Testis (tissue), 3 donors: ENCODE results near the gene PPTC7. TPM values are rescaled to one million over a fixed set of nuclear protein-coding genes. Genes with fewer than 3 reads are reported as not detected.
"Not testable (repeated sequence)": the region's sequence is repeated elsewhere in the genome, so short reads cannot be mapped to it uniquely, and the experiment has no call there.

Source experiments
- DNase-seq: peaks from one replicate; pipeline ENCODE4 v3.0.0-alpha.2; 2019
- H3K27ac ChIP-seq, 2 donors: fragments of 200-600 bp; sonication (generic); one replicate each; pipeline ENCODE4 v1.5.1; 2019
- H3K27me3 ChIP-seq: fragments of 200-600 bp; sonication (generic); one replicate; pipeline ENCODE4 v1.5.1; 2019
- H3K36me3 ChIP-seq: fragments of 200-600 bp; sonication (generic); one replicate; pipeline ENCODE4 v1.5.1; 2017; ENCODE audit warnings: low read depth; ENCODE audit errors: missing control alignments
- H3K4me1 ChIP-seq: fragments of 200-600 bp; sonication (generic); one replicate; pipeline ENCODE4 v1.5.1; 2019
- H3K4me3 ChIP-seq, 2 donors: fragments of 200-600 bp; sonication (generic); one replicate each; pipeline ENCODE4 v1.5.1; 2017 to 2019
- H3K9me3 ChIP-seq: fragments of 200-600 bp; sonication (generic); one replicate; pipeline ENCODE4 v1.5.1; 2017
- POLR2A ChIP-seq: fragments of 450-650 bp; IDR thresholded peaks from one replicate; pipeline ENCODE4 v1.6.1; 2017; ENCODE audit warnings: antibody characterized with exemption, mild to moderate bottlenecking, moderate library complexity
- WGBS, 2 donors: methylation state at CpG; one replicate each; pipeline ENCODE4 v1.1.5; 2018; 5-methylcytosine and 5-hydroxymethylcytosine counted together
- intact Hi-C: fragments of 100-400 bp; cut with DNase I; formaldehyde crosslinking; loops from one replicate; pipeline ENCODE4 v1.15.1; 2023; ENCODE audit warnings: low total_unique reads
- polyA plus RNA-seq: library from polyadenylated mRNA; stranded (reverse); fragments of 350-450 nt; fragmentation: Illumina TruSeq; extraction: RNeasy Lipid Tissue Mini Kit (QIAGEN cat#74804); gene quantifications from one replicate; pipeline ENCODE4 v1.2.3, GENCODE V29; 2014; ENCODE audit warnings: low read depth, low replicate concordance; ENCODE audit not compliant: insufficient read depth
- total RNA-seq, 2 donors: library from RNA; depleted of rRNA; stranded (reverse); fragments of >200 nt; gene quantifications; one replicate each; pipeline ENCODE4 v1.2.3, GENCODE V29; 2016
- TF ChIP-seq, protein P1 (sequence below), 3 experiments: fragments of 450-650 bp in 2 of 3; fragments of 200-600 bp in 1 of 3; sonication (generic) in 1 of 3; IDR thresholded peaks; one replicate each; pipeline ENCODE4 v1.5.1; 2016 to 2019; ENCODE audit warnings: antibody characterized with exemption in 3 of 3, mild to moderate bottlenecking in 2 of 3, moderate library complexity in 1 of 3

The PPTC7 gene
- total and polyA plus RNA-seq, 3 donors from 2014 or later: 23.7 to 30.8 (median 29.0) TPM

DNA sequence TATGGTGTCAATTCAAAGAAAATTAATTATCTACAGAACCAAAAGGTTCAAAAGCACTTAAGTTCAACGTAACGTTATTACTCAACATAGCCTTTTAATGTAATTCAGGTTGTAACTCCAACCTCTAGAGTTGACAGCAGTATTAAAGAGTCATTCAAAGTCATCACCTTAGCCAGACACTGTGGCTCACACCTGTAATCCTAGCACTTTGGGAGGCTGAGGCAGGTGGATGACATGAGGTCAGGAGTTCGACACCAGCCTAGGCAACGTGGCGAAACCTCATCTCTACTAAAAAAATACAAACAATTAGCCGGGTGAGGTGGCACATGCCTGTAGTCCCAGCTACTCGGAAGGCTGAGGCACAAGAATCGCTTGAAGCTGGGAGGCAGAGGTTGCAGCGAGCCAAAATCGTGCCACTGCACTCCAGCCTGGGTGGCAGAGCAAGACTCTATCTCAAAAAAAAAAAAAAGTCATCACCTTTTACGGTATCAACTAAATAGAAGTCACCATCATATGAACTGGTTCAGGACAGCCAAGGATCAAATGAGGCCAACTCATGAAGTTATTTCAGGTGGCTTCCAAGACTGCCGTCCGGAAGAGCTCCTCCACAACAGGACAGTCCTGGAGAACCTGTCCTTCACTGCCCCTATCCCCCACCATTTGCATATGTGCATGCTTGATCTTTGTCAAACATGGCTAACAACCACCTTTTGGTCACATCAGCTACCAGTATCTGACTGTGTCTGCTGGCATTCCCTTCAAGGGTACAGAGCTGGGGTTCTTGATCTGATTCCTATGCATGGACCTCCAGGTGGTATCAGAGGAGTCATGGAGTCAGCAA, 4.2 kb downstream of the PPTC7 start:
- whole genome bisulfite sequencing, 2 donors: 87 to 88% methylated on average over 13 of the region's 13 CpGs
- H3K4me3 ChIP-seq: no peak overlapping the region

DNA sequence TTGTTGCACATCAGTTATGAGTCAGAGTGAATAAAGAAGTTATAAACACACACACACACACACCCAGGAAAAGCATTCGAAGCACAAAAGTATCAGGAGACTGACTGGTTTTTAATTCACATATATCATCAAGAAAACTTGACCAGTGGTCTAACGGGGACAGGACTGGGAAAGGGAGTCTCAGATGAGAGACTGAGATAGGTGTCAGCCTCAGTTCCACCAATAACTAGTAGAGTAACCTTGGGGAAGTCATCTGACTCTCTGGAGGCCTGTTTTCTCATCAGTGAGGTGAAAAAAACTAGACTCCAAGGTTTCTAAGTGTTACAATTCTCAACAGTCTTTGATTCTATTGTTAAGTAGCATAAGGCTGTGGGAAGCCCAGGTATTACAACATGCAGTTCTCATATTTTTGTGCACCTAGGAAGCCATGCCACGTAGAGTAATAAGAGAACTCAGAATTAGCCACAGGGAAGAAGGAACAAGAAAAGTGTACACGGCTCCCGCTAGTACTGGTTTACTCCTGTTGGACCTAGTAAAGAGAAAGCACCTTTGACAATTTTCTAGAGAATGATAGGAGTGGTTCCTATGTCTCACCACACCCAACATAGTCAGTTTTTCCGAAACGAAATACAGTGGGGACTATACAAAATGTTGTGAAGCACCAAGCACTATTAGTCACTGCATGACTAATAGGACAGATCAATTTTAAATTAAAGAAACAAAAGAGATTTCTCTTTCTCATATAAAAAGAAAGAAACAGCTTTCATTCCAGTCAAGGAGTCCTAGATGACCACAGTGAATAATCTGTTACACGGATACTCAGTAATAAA, 5.0 kb downstream of the PPTC7 start:
- H3K9me3 ChIP-seq: no peaks in the 10 kb centered on the region
- DNase-seq: no peak
- H3K27me3 ChIP-seq: no peaks in the 10 kb centered on the region
- H3K4me3 ChIP-seq: no peak overlapping the region
- intact Hi-C loops: no loop called here
- WGBS, 2 donors: 61 to 63% methylated on average over 8 of the region's 8 CpGs
- H3K4me1 ChIP-seq: peaks cover 37% of the 10 kb centered on the region
- H3K36me3 ChIP-seq: no peaks in the 10 kb centered on the region
- H3K27ac ChIP-seq: peak overlapping the region in 1 of 2 donors; percentile 51
- TF ChIP-seq POLR2A: no peak
- TF ChIP-seq, protein P1, sequence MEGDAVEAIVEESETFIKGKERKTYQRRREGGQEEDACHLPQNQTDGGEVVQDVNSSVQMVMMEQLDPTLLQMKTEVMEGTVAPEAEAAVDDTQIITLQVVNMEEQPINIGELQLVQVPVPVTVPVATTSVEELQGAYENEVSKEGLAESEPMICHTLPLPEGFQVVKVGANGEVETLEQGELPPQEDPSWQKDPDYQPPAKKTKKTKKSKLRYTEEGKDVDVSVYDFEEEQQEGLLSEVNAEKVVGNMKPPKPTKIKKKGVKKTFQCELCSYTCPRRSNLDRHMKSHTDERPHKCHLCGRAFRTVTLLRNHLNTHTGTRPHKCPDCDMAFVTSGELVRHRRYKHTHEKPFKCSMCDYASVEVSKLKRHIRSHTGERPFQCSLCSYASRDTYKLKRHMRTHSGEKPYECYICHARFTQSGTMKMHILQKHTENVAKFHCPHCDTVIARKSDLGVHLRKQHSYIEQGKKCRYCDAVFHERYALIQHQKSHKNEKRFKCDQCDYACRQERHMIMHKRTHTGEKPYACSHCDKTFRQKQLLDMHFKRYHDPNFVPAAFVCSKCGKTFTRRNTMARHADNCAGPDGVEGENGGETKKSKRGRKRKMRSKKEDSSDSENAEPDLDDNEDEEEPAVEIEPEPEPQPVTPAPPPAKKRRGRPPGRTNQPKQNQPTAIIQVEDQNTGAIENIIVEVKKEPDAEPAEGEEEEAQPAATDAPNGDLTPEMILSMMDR (IDR thresholded peaks at IDR 0.05): no peak

More for the DNA sequence above, 4.2 kb downstream of the PPTC7 start:
- H3K27ac ChIP-seq: no peak overlapping the region
- H3K27me3 ChIP-seq: no peaks in the 10 kb centered on the region
- H3K36me3 ChIP-seq: no peaks in the 10 kb centered on the region
- no peak for TF ChIP-seq POLR2A
- TF ChIP-seq, protein P1 (IDR thresholded peaks at IDR 0.05): no peak
- DNase-seq: no peak
- intact Hi-C loops: no loop called here
- no peaks in the 10 kb centered on the region for H3K9me3 ChIP-seq
- H3K4me1 ChIP-seq: peaks cover 41% of the 10 kb centered on the region

DNA sequence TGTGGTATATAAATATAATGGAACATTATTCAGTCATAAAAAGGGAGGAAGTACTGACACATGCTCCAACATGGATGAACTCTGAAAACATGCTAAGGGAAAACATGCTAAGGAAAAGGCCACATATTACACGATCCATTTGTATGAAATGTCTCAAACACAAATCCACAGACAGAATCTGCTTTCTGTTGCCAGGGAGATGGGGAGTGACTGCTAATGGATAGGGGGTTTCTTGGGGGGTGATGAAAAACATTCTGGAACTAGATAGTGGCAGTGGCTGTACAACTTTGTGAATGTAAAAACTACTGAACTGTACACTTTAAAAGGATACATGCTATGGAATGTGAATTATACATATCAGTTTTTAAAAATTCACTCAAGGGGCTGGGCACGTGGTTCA, 6.6 kb downstream of the PPTC7 start:
- Histone ChIP-seq H3K27ac (no peak overlapping the region), H3K4me1 (peaks cover 34% of the 10 kb centered on the region), H3K4me3 (no peak overlapping the region), H3K9me3 (no peaks in the 10 kb centered on the region), H3K27me3 (no peaks in the 10 kb centered on the region), H3K36me3 (no peaks in the 10 kb centered on the region)
- no peak for DNase-seq
- TF ChIP-seq, protein P1 (IDR thresholded peaks at IDR 0.05): no peak
- no peak for TF ChIP-seq POLR2A
- intact Hi-C loops: no loop called here
- 89 to 93% methylated on average over 2 of the region's 2 CpGs for WGBS, 2 donors

DNA sequence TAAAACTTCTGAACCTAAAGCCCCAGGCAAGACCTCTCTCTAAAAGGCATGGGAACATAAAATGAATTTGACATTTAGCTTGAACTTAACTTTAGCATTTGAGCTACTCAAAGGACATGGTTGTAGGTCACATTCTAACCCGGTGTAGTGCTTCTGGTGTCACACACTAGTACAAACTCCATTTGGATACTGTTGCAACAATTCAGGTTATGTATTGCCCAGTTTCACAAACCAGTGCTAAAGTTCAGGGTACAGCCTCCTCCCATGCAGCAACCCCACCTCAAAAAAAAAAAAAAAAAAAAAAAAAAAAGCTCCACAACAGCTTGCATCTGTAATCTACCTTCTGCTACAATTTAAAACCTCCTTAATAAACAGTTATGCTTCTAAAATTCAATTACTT, 7.8 kb downstream of the PPTC7 start:
- no peak overlapping the region for H3K27ac ChIP-seq
- no peak for TF ChIP-seq POLR2A
- TF ChIP-seq, protein P1 (IDR thresholded peaks at IDR 0.05): no peak

DNA sequence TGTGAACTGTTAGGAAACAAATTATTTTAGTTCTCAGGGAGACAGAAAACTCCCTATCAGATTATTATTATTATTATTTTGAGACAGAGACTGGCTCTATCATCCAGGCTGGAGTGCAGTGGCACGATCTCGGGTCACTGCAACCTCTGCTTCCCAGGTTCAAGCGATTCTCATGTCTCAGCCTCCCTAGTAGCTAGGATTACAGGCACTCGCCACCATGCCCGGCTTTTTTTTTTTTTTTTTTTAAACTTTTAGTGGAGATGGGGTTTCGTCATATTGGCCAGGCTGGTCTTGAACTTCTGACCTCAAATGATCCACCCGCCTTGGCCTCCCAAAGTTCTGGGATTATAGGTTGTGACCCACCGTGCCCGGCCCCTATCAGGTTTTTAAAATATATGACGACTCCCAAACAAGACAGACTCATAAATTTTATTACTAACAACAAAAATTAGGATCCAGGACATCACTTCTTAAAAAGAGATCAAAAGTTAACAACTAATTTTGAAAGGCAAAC, 8.3 kb downstream of the PPTC7 start:
- DNase-seq, intact Hi-C loops, H3K4me3 ChIP-seq, H3K27ac ChIP-seq, H3K27me3 ChIP-seq, H3K9me3 ChIP-seq, H3K36me3 ChIP-seq: not testable (repeated sequence)
- peaks cover 22% of the 10 kb centered on the region for H3K4me1 ChIP-seq
- 88 to 90% methylated on average over 10 of the region's 10 CpGs for WGBS, 2 donors

More for the DNA sequence above, 7.8 kb downstream of the PPTC7 start:
- 10% methylated on average over 1 of the region's 1 CpG for WGBS, 2 donors
- H3K4me1 ChIP-seq: peaks cover 22% of the 10 kb centered on the region
- H3K36me3 ChIP-seq: no peaks in the 10 kb centered on the region
- intact Hi-C loops: no loop called here
- H3K9me3 ChIP-seq: no peaks in the 10 kb centered on the region
- H3K4me3 ChIP-seq: no peak overlapping the region
- no peaks in the 10 kb centered on the region for H3K27me3 ChIP-seq
- no peak for DNase-seq
